ENCODE data around the gene NUP205.
A peak's percentile ranks its signal among the peaks of the same experiment; 100 is the strongest.
"Not testable (repeated sequence)": the region's sequence is repeated elsewhere in the genome, so short reads cannot be mapped to it uniquely, and the experiment has no call there.

NUP205 gene

GRCh38 chr7:135659159-135659846 lies 101.6 kb downstream of the NUP205 start:
- DNase-seq (ENCODE audit: insufficient read length, low spot score): no peak
- no peak for TF ChIP-seq POU2F2 (IDR thresholded peaks at IDR 0.05; ENCODE audit: low read depth, low read length)
- no peak for TF ChIP-seq PAX5 (IDR thresholded peaks at IDR 0.05; ENCODE audit: insufficient read depth, low read length, severe bottlenecking)
- TF ChIP-seq TAF1 (IDR thresholded peaks at IDR 0.05; ENCODE audit: low read depth, low read length): no peak
- no peak for TF ChIP-seq POLR2AphosphoS5 (IDR thresholded peaks at IDR 0.05; ENCODE audit: low read depth, low read length)
- TF ChIP-seq SPI1 (IDR thresholded peaks at IDR 0.05; ENCODE audit: low read depth, low read length): no peak
- TF ChIP-seq POLR2A (IDR thresholded peaks at IDR 0.05; ENCODE audit: low read depth, low read length): no peak
- FAIRE-seq: no peak

GRCh38 chr7:135661311-135662122 lies 103.8 kb downstream of the NUP205 start:
- DNase-seq (ENCODE audit: insufficient read length, low spot score): no peak
- TF ChIP-seq SPI1 (IDR thresholded peaks at IDR 0.05; ENCODE audit: low read depth, low read length) (no peak), TAF1 (IDR thresholded peaks at IDR 0.05; ENCODE audit: low read depth, low read length) (no peak), POU2F2 (IDR thresholded peaks at IDR 0.05; ENCODE audit: low read depth, low read length) (no peak), POLR2A (IDR thresholded peaks at IDR 0.05; ENCODE audit: low read depth, low read length) (no peak), PAX5 (IDR thresholded peaks at IDR 0.05; ENCODE audit: insufficient read depth, low read length, severe bottlenecking) (no peak), POLR2AphosphoS5 (IDR thresholded peaks at IDR 0.05; ENCODE audit: low read depth, low read length) (no peak)
- FAIRE-seq: no peak

GRCh38 chr7:135662123-135662372 lies 104.3 kb downstream of the NUP205 start:
- TF ChIP-seq TAF1 (IDR thresholded peaks at IDR 0.05; ENCODE audit: low read depth, low read length): peak; percentile 83; the same call in 1 of the 2 replicates
- no peak for TF ChIP-seq PAX5 (IDR thresholded peaks at IDR 0.05; ENCODE audit: insufficient read depth, low read length, severe bottlenecking)
- no peak for TF ChIP-seq POU2F2 (IDR thresholded peaks at IDR 0.05; ENCODE audit: low read depth, low read length)
- peak; percentile 88 for TF ChIP-seq POLR2A (IDR thresholded peaks at IDR 0.05; ENCODE audit: low read depth, low read length)
- TF ChIP-seq POLR2AphosphoS5 (IDR thresholded peaks at IDR 0.05; ENCODE audit: low read depth, low read length): peak; percentile 89; the same call in 1 of the 2 replicates
- no peak for TF ChIP-seq SPI1 (IDR thresholded peaks at IDR 0.05; ENCODE audit: low read depth, low read length)
- FAIRE-seq (no peak), DNase-seq (ENCODE audit: insufficient read length, low spot score) (no peak)

- peak; percentile 93 for FAIRE-seq
- DNase-seq (ENCODE audit: insufficient read length, low spot score): peak; percentile 92
- TF ChIP-seq POLR2AphosphoS5 (IDR thresholded peaks at IDR 0.05; ENCODE audit: low read depth, low read length) (peak; percentile 84; the same call in 1 of the 2 replicates), TAF1 (IDR thresholded peaks at IDR 0.05; ENCODE audit: low read depth, low read length) (peak; percentile 44; the same call in 1 of the 2 replicates), POU2F2 (IDR thresholded peaks at IDR 0.05; ENCODE audit: low read depth, low read length) (peak; percentile 67; the same call in 1 of the 2 replicates), POLR2A (IDR thresholded peaks at IDR 0.05; ENCODE audit: low read depth, low read length) (peak; percentile 79), PAX5 (IDR thresholded peaks at IDR 0.05; ENCODE audit: insufficient read depth, low read length, severe bottlenecking) (no peak)
These were observed 104.8 kb downstream of the NUP205 start, which contains the start of gene STMP1 for GRCh38 chr7:135662373-135663114. STMP1 (plus strand) TSS chr7:135662514.

GRCh38 chr7:135664046-135664589 lies 106.4 kb downstream of the NUP205 start:
- TF ChIP-seq SPI1 (IDR thresholded peaks at IDR 0.05; ENCODE audit: low read depth, low read length): no peak
- no peak for TF ChIP-seq POU2F2 (IDR thresholded peaks at IDR 0.05; ENCODE audit: low read depth, low read length)
- TF ChIP-seq POLR2AphosphoS5 (IDR thresholded peaks at IDR 0.05; ENCODE audit: low read depth, low read length): no peak
- TF ChIP-seq POLR2A (IDR thresholded peaks at IDR 0.05; ENCODE audit: low read depth, low read length): no peak
- no peak for TF ChIP-seq PAX5 (IDR thresholded peaks at IDR 0.05; ENCODE audit: insufficient read depth, low read length, severe bottlenecking)
- TF ChIP-seq TAF1 (IDR thresholded peaks at IDR 0.05; ENCODE audit: low read depth, low read length): no peak
- no peak for DNase-seq (ENCODE audit: insufficient read length, low spot score)
- no peak for FAIRE-seq

- DNase-seq (ENCODE audit: insufficient read length, low spot score) (no peak), FAIRE-seq (no peak)
- TF ChIP-seq POLR2A (IDR thresholded peaks at IDR 0.05; ENCODE audit: low read depth, low read length): no peak
These were observed 107.3 kb downstream of the NUP205 start for GRCh38 chr7:135665042-135665441.

- FAIRE-seq (no peak), DNase-seq (ENCODE audit: insufficient read length, low spot score) (no peak)
- no peak for TF ChIP-seq TAF1 (IDR thresholded peaks at IDR 0.05; ENCODE audit: low read depth, low read length)
- no peak for TF ChIP-seq PAX5 (IDR thresholded peaks at IDR 0.05; ENCODE audit: insufficient read depth, low read length, severe bottlenecking)
- TF ChIP-seq POLR2A (IDR thresholded peaks at IDR 0.05; ENCODE audit: low read depth, low read length): no peak
- TF ChIP-seq POLR2AphosphoS5 (IDR thresholded peaks at IDR 0.05; ENCODE audit: low read depth, low read length): no peak
- TF ChIP-seq POU2F2 (IDR thresholded peaks at IDR 0.05; ENCODE audit: low read depth, low read length): no peak
- TF ChIP-seq SPI1 (IDR thresholded peaks at IDR 0.05; ENCODE audit: low read depth, low read length): no peak
These were observed 108.4 kb downstream of the NUP205 start for GRCh38 chr7:135666156-135666555.

- FAIRE-seq (no peak), DNase-seq (ENCODE audit: insufficient read length, low spot score) (no peak)
- TF ChIP-seq POU2F2 (IDR thresholded peaks at IDR 0.05; ENCODE audit: low read depth, low read length) (no peak), TAF1 (IDR thresholded peaks at IDR 0.05; ENCODE audit: low read depth, low read length) (no peak), POLR2AphosphoS5 (IDR thresholded peaks at IDR 0.05; ENCODE audit: low read depth, low read length) (no peak), PAX5 (IDR thresholded peaks at IDR 0.05; ENCODE audit: insufficient read depth, low read length, severe bottlenecking) (no peak), POLR2A (IDR thresholded peaks at IDR 0.05; ENCODE audit: low read depth, low read length) (no peak), SPI1 (IDR thresholded peaks at IDR 0.05; ENCODE audit: low read depth, low read length) (peak; percentile 35; the same call in 1 of the 2 replicates)
These were observed 109.1 kb downstream of the NUP205 start for GRCh38 chr7:135666846-135667245.

- not testable (repeated sequence) for FAIRE-seq; DNase-seq (ENCODE audit: insufficient read length, low spot score)
These were observed 109.9 kb downstream of the NUP205 start for GRCh38 chr7:135667626-135668025.

GRCh38 chr7:135668852-135669395 lies 111.2 kb downstream of the NUP205 start:
- DNase-seq (ENCODE audit: insufficient read length, low spot score); FAIRE-seq: not testable (repeated sequence)

All from GM12891 (cell line).